Kidney epithelial cell (primary cell): Measurements from ENCODE around the gene R3HDM2. TPM values are rescaled to one million over a fixed set of nuclear protein-coding genes. Genes with fewer than 3 reads are reported as not detected.
"Not testable (repeated sequence)": the region's sequence is repeated elsewhere in the genome, so short reads cannot be mapped to it uniquely, and the experiment has no call there.

ENCODE experiments used
- DNase-seq: peaks from one replicate; pipeline ENCODE4 v3.0.0-alpha.2; 2010; ENCODE audit warnings: low read depth
- H3K27me3 ChIP-seq: 2 replicates; pipeline ENCODE4 v1.6.0; 2011; ENCODE audit warnings: low read length; ENCODE audit not compliant: control insufficient read depth, insufficient read depth
- H3K36me3 ChIP-seq: 2 replicates; pipeline ENCODE4 v1.5.1; 2011; ENCODE audit warnings: low read length; ENCODE audit not compliant: control insufficient read depth, insufficient read depth
- H3K4me3 ChIP-seq: 2 replicates; pipeline ENCODE4 v1.5.1; 2011; ENCODE audit warnings: low read depth, mild to moderate bottlenecking, control low read depth, low read length
- total RNA-seq: library from RNA; depleted of rRNA; stranded (reverse); fragments of >200 nt; gene quantifications from 2 replicates; pipeline ENCODE4 v1.2.3, GENCODE V29; 2015
- TF ChIP-seq, protein P1 (sequence below): IDR thresholded peaks from 2 replicates; pipeline ENCODE4 v1.5.1; 2011; ENCODE audit warnings: mild to moderate bottlenecking, moderate library complexity, low read length, control low read depth, inconsistent platforms; ENCODE audit not compliant: insufficient read depth, poor library complexity, severe bottlenecking

Gene R3HDM2
- total RNA-seq, 1 donor from 2014 or later: 18.5 TPM

DNA sequence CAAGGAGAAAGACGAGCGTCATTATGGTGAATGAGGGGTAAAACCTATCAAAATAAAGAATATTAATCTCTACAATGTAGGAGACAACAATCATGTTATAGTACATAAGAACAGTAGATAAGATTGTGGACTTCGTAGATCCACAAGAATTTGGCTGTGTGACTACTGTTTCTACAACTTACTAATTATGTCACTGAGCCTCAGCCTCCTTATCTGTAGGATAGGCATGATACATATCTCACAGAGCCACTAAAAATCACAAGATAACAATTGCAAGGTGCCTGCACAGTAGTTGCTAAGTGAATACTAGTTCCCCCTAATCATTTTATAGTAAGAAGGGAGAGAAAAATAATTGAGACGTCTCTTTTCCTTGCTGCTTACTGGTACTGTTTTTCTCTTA, 101.6 kb downstream of the R3HDM2 start:
- TF ChIP-seq, protein P1, sequence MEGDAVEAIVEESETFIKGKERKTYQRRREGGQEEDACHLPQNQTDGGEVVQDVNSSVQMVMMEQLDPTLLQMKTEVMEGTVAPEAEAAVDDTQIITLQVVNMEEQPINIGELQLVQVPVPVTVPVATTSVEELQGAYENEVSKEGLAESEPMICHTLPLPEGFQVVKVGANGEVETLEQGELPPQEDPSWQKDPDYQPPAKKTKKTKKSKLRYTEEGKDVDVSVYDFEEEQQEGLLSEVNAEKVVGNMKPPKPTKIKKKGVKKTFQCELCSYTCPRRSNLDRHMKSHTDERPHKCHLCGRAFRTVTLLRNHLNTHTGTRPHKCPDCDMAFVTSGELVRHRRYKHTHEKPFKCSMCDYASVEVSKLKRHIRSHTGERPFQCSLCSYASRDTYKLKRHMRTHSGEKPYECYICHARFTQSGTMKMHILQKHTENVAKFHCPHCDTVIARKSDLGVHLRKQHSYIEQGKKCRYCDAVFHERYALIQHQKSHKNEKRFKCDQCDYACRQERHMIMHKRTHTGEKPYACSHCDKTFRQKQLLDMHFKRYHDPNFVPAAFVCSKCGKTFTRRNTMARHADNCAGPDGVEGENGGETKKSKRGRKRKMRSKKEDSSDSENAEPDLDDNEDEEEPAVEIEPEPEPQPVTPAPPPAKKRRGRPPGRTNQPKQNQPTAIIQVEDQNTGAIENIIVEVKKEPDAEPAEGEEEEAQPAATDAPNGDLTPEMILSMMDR: no peak
- no peaks in the 10 kb centered on the region for H3K27me3 ChIP-seq
- no peak for DNase-seq
- H3K36me3 ChIP-seq: no peaks in the 10 kb centered on the region
- no peak overlapping the region for H3K4me3 ChIP-seq

DNA sequence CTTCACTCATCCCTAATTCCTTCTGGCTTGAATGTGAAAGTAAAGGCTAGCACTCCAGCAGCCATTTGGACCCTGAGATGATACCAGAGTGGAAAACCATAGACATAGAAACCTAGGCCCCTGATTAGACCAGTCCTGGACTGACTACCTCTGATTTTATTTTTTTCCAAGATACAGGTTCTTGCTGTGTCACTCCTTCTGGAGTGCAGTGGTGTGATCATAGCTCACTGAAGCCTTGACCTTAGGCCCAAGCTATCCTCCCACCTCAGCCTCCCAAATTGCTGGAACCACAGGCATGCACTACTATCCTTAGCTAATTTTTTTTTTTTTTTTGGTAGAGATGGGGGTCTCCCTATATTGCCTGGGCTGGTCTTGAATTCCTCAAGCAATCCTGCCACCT, 105.4 kb downstream of the R3HDM2 start:
- no peaks in the 10 kb centered on the region for H3K36me3 ChIP-seq
- DNase-seq: no peak
- H3K4me3 ChIP-seq: no peak overlapping the region
- TF ChIP-seq, protein P1: no peak
- H3K27me3 ChIP-seq: no peaks in the 10 kb centered on the region

DNA sequence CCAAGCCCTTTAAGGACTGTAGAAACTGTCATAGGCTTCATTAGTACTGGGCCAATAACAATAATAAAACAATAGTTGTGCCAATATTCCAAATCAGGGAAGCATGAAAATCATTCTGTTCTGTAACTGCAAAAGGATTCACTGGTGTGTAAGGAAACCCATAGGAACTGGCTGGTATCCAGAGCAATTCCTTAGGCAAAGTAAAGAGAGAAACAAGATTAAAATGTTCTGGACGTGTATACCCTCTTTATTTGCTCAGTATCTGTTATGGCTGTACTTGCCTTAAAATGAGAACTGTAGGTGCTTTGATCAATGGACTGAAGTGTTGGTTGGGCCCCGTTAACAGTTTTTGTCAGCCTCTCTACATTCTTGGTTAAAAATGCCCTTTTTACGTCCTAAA, 107.4 kb downstream of the R3HDM2 start:
- no peak for DNase-seq
- TF ChIP-seq, protein P1: no peak
- no peaks in the 10 kb centered on the region for H3K36me3 ChIP-seq
- H3K4me3 ChIP-seq: no peak overlapping the region
- no peaks in the 10 kb centered on the region for H3K27me3 ChIP-seq

DNA sequence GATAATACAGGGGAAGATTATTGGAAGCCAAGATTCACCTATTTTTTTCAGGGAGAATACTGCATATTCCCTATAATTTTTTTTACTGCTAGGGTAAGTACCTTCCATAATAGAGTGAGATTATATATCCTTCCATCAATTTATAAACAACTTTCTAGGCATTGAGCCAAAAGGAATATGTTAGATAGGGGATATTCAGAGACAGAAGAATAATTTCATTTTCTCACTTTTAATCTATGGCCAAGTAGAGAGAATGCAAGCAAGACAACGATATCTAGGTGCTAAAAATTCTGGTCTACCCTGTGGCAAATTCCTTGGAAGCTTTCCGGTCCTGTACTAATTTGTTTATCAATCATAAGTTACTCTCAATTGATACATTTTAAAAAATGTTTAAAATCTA, 110.2 kb downstream of the R3HDM2 start:
- DNase-seq: no peak
- H3K27me3 ChIP-seq: no peaks in the 10 kb centered on the region
- H3K4me3 ChIP-seq: no peak overlapping the region
- no peaks in the 10 kb centered on the region for H3K36me3 ChIP-seq
- TF ChIP-seq, protein P1: no peak

DNA sequence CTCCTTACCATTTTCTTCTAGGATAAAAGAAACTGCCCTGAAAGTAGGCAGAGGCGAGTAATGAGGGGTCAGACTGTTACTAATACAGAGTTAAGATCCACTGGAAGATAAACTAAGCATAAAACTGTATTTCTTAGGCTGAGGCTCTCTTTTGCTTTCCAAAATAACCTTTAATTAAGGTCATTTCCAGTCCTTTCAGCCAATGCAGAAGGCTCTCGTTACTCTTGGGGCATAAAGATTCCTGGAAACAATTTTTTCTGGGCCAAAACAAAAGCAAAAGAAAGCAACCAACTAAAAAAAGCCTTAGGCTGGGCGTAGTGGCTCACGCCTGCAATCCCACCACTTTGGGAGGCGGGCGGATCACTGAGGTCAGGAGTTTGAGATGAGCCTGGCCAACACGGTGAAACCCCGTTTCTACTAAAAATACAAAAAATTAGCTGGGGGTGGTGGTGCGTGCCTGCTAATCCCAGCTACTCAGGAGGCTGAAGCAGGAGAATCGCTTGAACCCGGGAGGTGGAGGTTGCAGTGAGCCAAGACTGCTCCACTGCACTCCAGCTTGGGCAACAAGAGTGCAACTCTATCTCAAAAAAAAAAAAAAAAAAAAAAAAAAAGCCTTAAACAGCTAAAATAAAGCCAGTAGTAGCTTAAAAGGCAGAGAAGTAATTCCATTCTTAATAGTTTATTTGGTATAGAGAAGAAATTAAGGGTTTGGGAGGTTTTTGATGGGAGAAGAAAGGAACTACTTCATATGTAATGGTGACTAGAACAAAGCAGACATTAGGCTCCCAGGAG, 111.0 kb downstream of the R3HDM2 start:
- DNase-seq: no peak
- TF ChIP-seq, protein P1: no peak

DNA sequence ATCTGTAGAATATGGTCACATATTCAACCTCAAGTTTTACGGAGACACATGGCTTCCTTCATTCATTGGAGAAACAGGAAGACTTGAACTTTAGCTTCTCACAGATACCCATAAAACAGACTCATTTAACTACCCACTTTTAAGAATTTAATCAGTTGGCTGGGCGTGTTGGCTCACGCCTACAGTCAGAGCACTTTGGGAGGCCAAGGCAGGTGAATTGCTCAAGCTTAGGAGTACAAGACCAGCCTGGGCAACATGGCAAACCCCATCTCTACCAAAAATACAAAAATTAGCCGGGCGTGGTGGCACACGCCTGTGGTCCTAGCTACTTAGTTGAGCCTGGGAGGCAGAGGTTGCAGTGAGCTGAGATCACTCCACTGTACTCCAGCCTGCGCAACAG, 115.2 kb downstream of the R3HDM2 start:
- DNase-seq: no peak
- TF ChIP-seq, protein P1: no peak
- Histone ChIP-seq H3K4me3 (no peak overlapping the region), H3K27me3 (no peaks in the 10 kb centered on the region), H3K36me3 (no peaks in the 10 kb centered on the region)

More for the DNA sequence above, 111.0 kb downstream of the R3HDM2 start:
- Histone ChIP-seq H3K36me3 (no peaks in the 10 kb centered on the region), H3K4me3 (no peak overlapping the region), H3K27me3 (no peaks in the 10 kb centered on the region)

DNA sequence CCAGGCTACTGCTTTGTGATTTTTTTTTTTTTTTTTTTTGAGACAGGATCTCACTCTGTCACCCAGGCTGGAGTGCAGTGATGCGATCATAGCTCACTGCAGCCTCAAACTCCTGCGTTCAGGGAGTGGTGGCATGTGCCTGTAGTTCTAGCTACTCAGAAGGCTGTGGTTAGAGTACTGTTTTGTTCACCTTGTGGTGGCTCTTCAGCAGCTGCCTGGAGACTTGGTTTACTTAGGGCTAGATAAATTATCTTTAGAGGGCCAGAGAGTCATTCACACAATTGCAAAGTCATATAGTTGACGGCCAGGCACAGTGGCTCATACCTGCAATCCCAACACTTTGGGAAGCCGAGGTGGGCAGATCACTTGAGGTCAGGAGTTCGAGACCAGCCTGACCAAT, 118.6 kb downstream of the R3HDM2 start:
- not testable (repeated sequence) for H3K27me3 ChIP-seq, DNase-seq, H3K36me3 ChIP-seq, H3K4me3 ChIP-seq
